Thoracic aorta (tissue), 2 donors: ENCODE data around the gene TIMP2. TPM values are rescaled to one million over a fixed set of nuclear protein-coding genes. Genes with fewer than 3 reads are reported as not detected.

ENCODE experiments used
- ATAC-seq: fragments of 150-250 bp; one replicate; pipeline ENCODE4 v1.8.0; 2017; ENCODE audit warnings: low read depth; ENCODE audit not compliant: insufficient number of reproducible peaks, low FRiP score
- DNase-seq: peaks from one replicate; pipeline ENCODE4 v3.0.0-alpha.2; 2020; ENCODE audit warnings: low spot score
- H3K27ac ChIP-seq, 2 donors: fragments of 200-600 bp; sonication (generic); 1 replicate in 1 of 2; 2 replicates in 1 of 2; pipeline ENCODE4 v1.5.1; 2016; ENCODE audit warnings: mild to moderate bottlenecking in 2 of 2, moderate library complexity in 2 of 2
- H3K27me3 ChIP-seq: fragments of 200-600 bp; sonication (generic); replicated peaks from 2 replicates; pipeline ENCODE4 v1.6.0; 2016; ENCODE audit warnings: mild to moderate bottlenecking; ENCODE audit not compliant: insufficient read depth
- H3K36me3 ChIP-seq: fragments of 200-600 bp; sonication (generic); one replicate; pipeline ENCODE4 v1.5.1; 2016
- H3K4me1 ChIP-seq, 2 donors: fragments of 200-600 bp; sonication (generic); 1 replicate in 1 of 2; 2 replicates in 1 of 2; pipeline versions ENCODE4 v1.5.1 to v1.6.0; 2016; ENCODE audit warnings: low read depth in 2 of 2, mild to moderate bottlenecking in 1 of 2; ENCODE audit not compliant: control insufficient read depth in 1 of 2
- H3K4me3 ChIP-seq: fragments of 200-600 bp; sonication (generic); 2 replicates; pipeline ENCODE4 v1.5.1; 2016; ENCODE audit warnings: mild to moderate bottlenecking
- H3K9me3 ChIP-seq: fragments of 200-600 bp; sonication (generic); 2 replicates; pipeline ENCODE4 v1.5.1; 2016
- CTCF ChIP-seq: fragments of 200-600 bp; sonication (generic); IDR thresholded peaks from one replicate; pipeline ENCODE4 v1.5.1; 2019; ENCODE audit warnings: antibody characterized with exemption
- total RNA-seq, 2 donors: library from RNA; depleted of rRNA; stranded (reverse); fragments of >200 nt; gene quantifications; one replicate each; pipeline versions ENCODE4 v1.1.0 to v1.2.3, GENCODE V29; 2016

Gene TIMP2
- total RNA-seq, 2 donors from 2014 or later, result 475 to 619 TPM

DNA sequence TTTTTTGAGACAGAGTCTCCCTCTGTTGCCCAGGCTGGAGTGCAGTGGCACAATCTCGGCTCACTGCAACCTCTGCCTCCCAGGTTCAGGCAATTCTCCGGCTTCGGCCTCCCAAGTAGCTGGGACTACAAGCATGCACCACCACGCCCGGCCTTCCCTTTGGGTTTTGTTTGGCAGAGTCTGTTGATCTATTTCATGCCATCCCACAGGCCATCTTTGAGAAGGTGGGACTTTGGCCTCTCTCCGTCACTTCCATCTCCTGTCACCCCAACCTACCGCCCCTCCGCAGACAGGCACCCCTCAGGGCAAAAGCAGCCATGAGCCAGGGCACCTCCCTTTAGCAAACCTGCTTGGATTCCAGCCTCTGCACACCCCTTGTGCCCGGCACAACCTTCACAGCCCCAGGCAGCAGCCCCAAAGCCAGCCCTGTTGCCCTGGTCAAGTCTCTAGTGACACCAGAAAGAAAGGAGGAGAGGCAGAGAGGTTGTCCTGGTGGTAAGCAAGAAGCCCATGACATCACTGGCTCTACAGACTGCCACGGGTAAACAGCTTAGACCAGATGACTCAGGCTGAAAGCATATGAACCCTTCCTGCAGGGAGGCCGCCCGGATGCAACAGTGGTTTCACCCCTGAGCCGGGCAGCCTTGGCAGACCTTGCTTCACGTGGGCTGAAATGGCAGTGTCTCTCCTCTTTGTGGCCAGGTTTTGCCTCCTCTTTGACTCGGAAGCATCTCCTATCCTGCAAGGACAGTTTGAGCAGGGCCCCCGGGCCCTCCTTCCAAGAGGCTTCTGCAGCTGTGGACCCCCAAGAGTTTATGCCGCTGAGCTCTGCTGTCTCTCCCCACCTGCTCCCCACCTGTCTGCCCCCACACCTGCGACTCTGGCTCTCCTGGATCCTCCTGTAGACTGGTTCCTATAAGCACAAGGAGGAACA lies 8.1 kb upstream of the TIMP2 start:
- Histone ChIP-seq H3K4me1 (peaks cover 25 to 38% of the 10 kb centered on the region in 2 donors), H3K36me3 (no peaks in the 10 kb centered on the region), H3K4me3 (peak overlapping the region; percentile 55), H3K27ac (peak overlapping the region; percentile 94 to 96), H3K9me3 (no peaks in the 10 kb centered on the region), H3K27me3 (no peaks in the 10 kb centered on the region)
- DNase-seq, result peak; percentile 44
- no peak for TF ChIP-seq CTCF
- peak; percentile 71 for ATAC-seq

GRCh38 chr17:78929908-78930775 lies 5.0 kb upstream of the TIMP2 start:
- ATAC-seq (no peak), DNase-seq (no peak)
- H3K4me3 ChIP-seq, result no peak overlapping the region
- no peaks in the 10 kb centered on the region for H3K9me3 ChIP-seq
- H3K27me3 ChIP-seq, result no peaks in the 10 kb centered on the region
- no peaks in the 10 kb centered on the region for H3K36me3 ChIP-seq
- no peak for TF ChIP-seq CTCF
- H3K27ac ChIP-seq, result no peak overlapping the region
- H3K4me1 ChIP-seq, result peaks cover 23 to 43% of the 10 kb centered on the region in 2 donors

GRCh38 chr17:78925662-78926555 lies 722 bp upstream of the TIMP2 start:
- peak overlapping the region; percentile 94 for H3K4me3 ChIP-seq

GRCh38 chr17:78924481-78925151 lies 571 bp downstream of the TIMP2 start:
- Histone ChIP-seq H3K36me3 (peaks cover 3% of the 10 kb centered on the region), H3K9me3 (no peaks in the 10 kb centered on the region), H3K4me1 (peaks cover 30 to 62% of the 10 kb centered on the region in 2 donors), H3K4me3 (peak overlapping the region; percentile 94), H3K27me3 (no peaks in the 10 kb centered on the region), H3K27ac (peak overlapping the region; percentile 95 to 97)
- ATAC-seq (no peak), DNase-seq (no peak)
- TF ChIP-seq CTCF, result no peak

More at GRCh38 chr17:78925662-78926555, 722 bp upstream of the TIMP2 start:
- Histone ChIP-seq H3K9me3 (no peaks in the 10 kb centered on the region), H3K4me1 (peaks cover 23 to 49% of the 10 kb centered on the region in 2 donors), H3K36me3 (no peaks in the 10 kb centered on the region), H3K27me3 (no peaks in the 10 kb centered on the region), H3K27ac (peak overlapping the region; percentile 97 to 100)
- ATAC-seq (peak; percentile 40), DNase-seq (peak; percentile 82)
- TF ChIP-seq CTCF, result no peak
